Measurements from ENCODE around the gene TRPM7.

Gene TRPM7

GRCh38 chr15:50675535-50676144 lies 11.0 kb downstream of the TRPM7 start:
- DNase-seq, result peak; percentile 16
- H3K36me3 ChIP-seq (replicated peaks), result no peaks in the 10 kb centered on the region
- H3K4me3 ChIP-seq (ENCODE audit: low read depth, low read length), result no peak overlapping the region
- H3K27ac ChIP-seq, result no peak overlapping the region
- H3K27me3 ChIP-seq (replicated peaks), result no peaks in the 10 kb centered on the region
- peak; percentile 55 for TF ChIP-seq CTCF (IDR thresholded peaks at IDR 0.05; ENCODE audit: low read depth, low read length, missing control alignments)
- in situ Hi-C loops (cut with HindIII; ENCODE audit: low pct_ligation_motif_present, low sequenced_read_pairs), result no loop called here

- TF ChIP-seq CTCF (IDR thresholded peaks at IDR 0.05; ENCODE audit: low read depth, low read length, missing control alignments), result no peak
- no peak overlapping the region for H3K27ac ChIP-seq
- in situ Hi-C loops (cut with HindIII; ENCODE audit: low pct_ligation_motif_present, low sequenced_read_pairs), result no loop called here
- H3K27me3 ChIP-seq (replicated peaks), result no peaks in the 10 kb centered on the region
- H3K36me3 ChIP-seq (replicated peaks), result no peaks in the 10 kb centered on the region
- no peak for DNase-seq
- no peak overlapping the region for H3K4me3 ChIP-seq (ENCODE audit: low read depth, low read length)
Observed at GRCh38 chr15:50670115-50670514, 16.5 kb downstream of the TRPM7 start.

- no peak for DNase-seq
- Histone ChIP-seq H3K36me3 (replicated peaks) (no peaks in the 10 kb centered on the region), H3K27me3 (replicated peaks) (no peaks in the 10 kb centered on the region), H3K27ac (no peak overlapping the region), H3K4me3 (ENCODE audit: low read depth, low read length) (no peak overlapping the region)
- TF ChIP-seq CTCF (IDR thresholded peaks at IDR 0.05; ENCODE audit: low read depth, low read length, missing control alignments), result no peak
- in situ Hi-C loops (cut with HindIII; ENCODE audit: low pct_ligation_motif_present, low sequenced_read_pairs), result no loop called here
Observed at GRCh38 chr15:50669611-50670010, 17.0 kb downstream of the TRPM7 start.

- in situ Hi-C loops (cut with HindIII; ENCODE audit: low pct_ligation_motif_present, low sequenced_read_pairs), result no loop called here
- Histone ChIP-seq H3K4me3 (ENCODE audit: low read depth, low read length) (no peak overlapping the region), H3K36me3 (replicated peaks) (peaks cover 5% of the 10 kb centered on the region), H3K27ac (no peak overlapping the region), H3K27me3 (replicated peaks) (no peaks in the 10 kb centered on the region)
- DNase-seq, result no peak
- no peak for TF ChIP-seq CTCF (IDR thresholded peaks at IDR 0.05; ENCODE audit: low read depth, low read length, missing control alignments)
Observed at GRCh38 chr15:50665938-50666337, 20.7 kb downstream of the TRPM7 start.

GRCh38 chr15:50655555-50655954 lies 31.0 kb downstream of the TRPM7 start:
- no peak for TF ChIP-seq CTCF (IDR thresholded peaks at IDR 0.05; ENCODE audit: low read depth, low read length, missing control alignments)
- Histone ChIP-seq H3K27me3 (replicated peaks) (no peaks in the 10 kb centered on the region), H3K36me3 (replicated peaks) (peaks cover 29% of the 10 kb centered on the region), H3K4me3 (ENCODE audit: low read depth, low read length) (no peak overlapping the region), H3K27ac (no peak overlapping the region)
- DNase-seq, result no peak
- in situ Hi-C loops (cut with HindIII; ENCODE audit: low pct_ligation_motif_present, low sequenced_read_pairs), result no loop called here

- DNase-seq, result no peak
- H3K27me3 ChIP-seq (replicated peaks), result no peaks in the 10 kb centered on the region
- H3K36me3 ChIP-seq (replicated peaks), result peaks cover 38% of the 10 kb centered on the region
- in situ Hi-C loops (cut with HindIII; ENCODE audit: low pct_ligation_motif_present, low sequenced_read_pairs), result no loop called here
- TF ChIP-seq CTCF (IDR thresholded peaks at IDR 0.05; ENCODE audit: low read depth, low read length, missing control alignments), result no peak
- H3K4me3 ChIP-seq (ENCODE audit: low read depth, low read length), result no peak overlapping the region
- no peak overlapping the region for H3K27ac ChIP-seq
Observed at GRCh38 chr15:50653156-50653743, 33.3 kb downstream of the TRPM7 start.

All from brain microvascular endothelial cell (primary cell).